SIG-M5 treated with dmso at 0.1 percent for 504 hours (cell line): Measurements from ENCODE around the gene YBX1.
"Not testable (repeated sequence)": the region's sequence is repeated elsewhere in the genome, so short reads cannot be mapped to it uniquely, and the experiment has no call there.

Experiments used
- DNase-seq: peaks from one replicate; lab custom pipeline; 2025; ENCODE audit not compliant: unreplicated experiment; lab: John Stamatoyannopoulos, UW

YBX1 gene

GRCh38 chr1:42689912-42690311 is 7.7 kb downstream of the YBX1 start:
- no peak for DNase-seq

- no peak for DNase-seq
Measured at GRCh38 chr1:42690477-42691156, 8.4 kb downstream of the YBX1 start.

GRCh38 chr1:42691157-42691498 is 8.9 kb downstream of the YBX1 start:
- DNase-seq, result no peak

- no peak for DNase-seq
Measured at GRCh38 chr1:42692461-42692860, 10.2 kb downstream of the YBX1 start.

- DNase-seq, result no peak
Measured at GRCh38 chr1:42692911-42693310, 10.7 kb downstream of the YBX1 start.

GRCh38 chr1:42698081-42698813 is 16.0 kb downstream of the YBX1 start:
- no peak for DNase-seq

GRCh38 chr1:42700006-42700405 is 17.8 kb downstream of the YBX1 start:
- DNase-seq, result no peak

GRCh38 chr1:42703888-42704464 is 21.8 kb downstream of the YBX1 start:
- no peak for DNase-seq

- not testable (repeated sequence) for DNase-seq
Measured at GRCh38 chr1:42712808-42713207, 30.6 kb downstream of the YBX1 start.

GRCh38 chr1:42713293-42713692 is 31.1 kb downstream of the YBX1 start:
- DNase-seq, result no peak

- not testable (repeated sequence) for DNase-seq
Measured at GRCh38 chr1:42714441-42714840, 32.2 kb downstream of the YBX1 start.

GRCh38 chr1:42720868-42721267 is 38.6 kb downstream of the YBX1 start:
- no peak for DNase-seq

GRCh38 chr1:42721926-42722325 is 39.7 kb downstream of the YBX1 start:
- DNase-seq, result no peak

- DNase-seq, result not testable (repeated sequence)
Measured at GRCh38 chr1:42722403-42722802, 40.2 kb downstream of the YBX1 start.

GRCh38 chr1:42723511-42723910 is 41.3 kb downstream of the YBX1 start:
- DNase-seq, result no peak

GRCh38 chr1:42725820-42726219 is 43.6 kb downstream of the YBX1 start:
- not testable (repeated sequence) for DNase-seq

- no peak for DNase-seq
Measured at GRCh38 chr1:42730002-42730401, 47.8 kb downstream of the YBX1 start.

- peak; percentile 18 for DNase-seq
Measured at GRCh38 chr1:42730988-42731387, 48.8 kb downstream of the YBX1 start.

GRCh38 chr1:42731585-42731984 is 49.4 kb downstream of the YBX1 start:
- no peak for DNase-seq

GRCh38 chr1:42732126-42732680 is 50.0 kb downstream of the YBX1 start:
- DNase-seq, result no peak

- DNase-seq, result no peak
Measured at GRCh38 chr1:42733415-42734200, 51.4 kb downstream of the YBX1 start.
